Spinal cord (tissue), 10 donors: ENCODE results near the gene MLN. TPM values are rescaled to one million over a fixed set of nuclear protein-coding genes. Genes with fewer than 3 reads are reported as not detected.

Experiments used
- DNase-seq, 6 donors: peaks; one replicate each; pipeline versions ENCODE4 v3.0.0 to v3.0.0-alpha.2; 2013 to 2015; ENCODE audit warnings: low spot score in 6 of 6, low read depth in 4 of 6
- H3K27ac ChIP-seq: one replicate; pipeline ENCODE4 v1.5.1; 2013; ENCODE audit warnings: low read depth, low read length, control low read depth
- H3K27me3 ChIP-seq: one replicate; pipeline ENCODE4 v1.6.1; 2013; ENCODE audit warnings: low read length; ENCODE audit not compliant: control insufficient read depth, insufficient read depth
- H3K36me3 ChIP-seq: one replicate; pipeline ENCODE4 v1.6.1; 2013; ENCODE audit warnings: low read length; ENCODE audit not compliant: control insufficient read depth, insufficient read depth
- H3K4me1 ChIP-seq: one replicate; pipeline ENCODE4 v1.6.1; 2013; ENCODE audit warnings: low read length; ENCODE audit not compliant: control insufficient read depth, insufficient read depth
- H3K4me3 ChIP-seq: one replicate; pipeline ENCODE4 v1.5.1; 2013; ENCODE audit warnings: low read depth, low read length, control low read depth
- H3K9me3 ChIP-seq: one replicate; pipeline ENCODE4 v1.6.1; 2013; ENCODE audit warnings: low read length; ENCODE audit not compliant: control insufficient read depth, insufficient read depth
- WGBS: methylation state at CpG from one replicate; pipeline ENCODE4 v1.1.5; 2013; ENCODE audit warnings: missing lambda C conversion rate; ENCODE audit not compliant: insufficient coverage; 5-methylcytosine and 5-hydroxymethylcytosine counted together
- polyA plus RNA-seq, 2 donors: library from polyadenylated mRNA; unstranded; fragments of 120-200 nt; gene quantifications; one replicate each; pipeline ENCODE4 v1.2.1, GENCODE V29; 2013; ENCODE audit not compliant: insufficient read length in 2 of 2
- total RNA-seq, 2 donors: library from RNA; depleted of rRNA in 1 of 2; stranded (reverse); fragments of 120-200 nt in 1 of 2; fragments of >200 nt in 1 of 2; gene quantifications; one replicate each; pipeline versions ENCODE4 v1.2.3 to v1.2.4, GENCODE V29; 2013 to 2014
- donor health status: healthy.

Gene MLN
- total and polyA plus RNA-seq, 4 donors = 0.39 to 0.99 (median 0.48) TPM; not detected in 1

GRCh38 chr6:33792981-33793380, 10.8 kb downstream of the MLN start:
- H3K9me3 ChIP-seq = no peaks in the 10 kb centered on the region
- no peak for DNase-seq
- peaks cover 50% of the 10 kb centered on the region for H3K4me1 ChIP-seq
- H3K4me3 ChIP-seq = no peak overlapping the region
- WGBS = 11% methylated on average over 10 of the region's 10 CpGs
- H3K27ac ChIP-seq = no peak overlapping the region
- peaks cover 2% of the 10 kb centered on the region for H3K36me3 ChIP-seq
- no peaks in the 10 kb centered on the region for H3K27me3 ChIP-seq

GRCh38 chr6:33791620-33792019, 12.2 kb downstream of the MLN start:
- WGBS = 55% methylated on average over 6 of the region's 7 CpGs
- no peak for DNase-seq
- Histone ChIP-seq H3K4me1 (peaks cover 42% of the 10 kb centered on the region), H3K27me3 (no peaks in the 10 kb centered on the region), H3K36me3 (peaks cover 2% of the 10 kb centered on the region), H3K9me3 (no peaks in the 10 kb centered on the region), H3K4me3 (no peak overlapping the region), H3K27ac (no peak overlapping the region)

DNA sequence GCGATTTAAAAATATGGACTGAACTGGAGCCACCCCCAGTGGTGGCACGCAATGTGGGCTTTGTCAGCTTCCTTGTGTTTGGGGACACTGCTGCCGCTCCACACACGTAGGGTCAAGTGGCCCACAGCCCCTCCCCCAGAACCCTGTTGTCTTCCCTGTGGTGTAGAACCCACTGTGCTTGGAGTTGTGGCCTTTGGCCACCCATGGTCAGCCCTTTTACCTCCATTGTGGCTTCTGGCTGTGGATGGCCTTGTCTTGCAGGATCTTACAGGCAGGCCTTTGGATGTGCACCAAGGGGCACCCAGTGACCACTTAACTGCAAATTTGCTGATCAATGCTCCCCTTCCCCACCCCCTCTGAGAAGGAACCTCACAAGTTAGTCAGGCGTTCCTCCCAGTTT, 12.9 kb downstream of the MLN start:
- Histone ChIP-seq H3K27me3 (no peaks in the 10 kb centered on the region), H3K36me3 (peaks cover 2% of the 10 kb centered on the region), H3K4me3 (no peak overlapping the region), H3K27ac (no peak overlapping the region), H3K4me1 (peaks cover 45% of the 10 kb centered on the region), H3K9me3 (no peaks in the 10 kb centered on the region)
- no peak for DNase-seq
- WGBS = 95% methylated on average over 4 of the region's 5 CpGs

DNA sequence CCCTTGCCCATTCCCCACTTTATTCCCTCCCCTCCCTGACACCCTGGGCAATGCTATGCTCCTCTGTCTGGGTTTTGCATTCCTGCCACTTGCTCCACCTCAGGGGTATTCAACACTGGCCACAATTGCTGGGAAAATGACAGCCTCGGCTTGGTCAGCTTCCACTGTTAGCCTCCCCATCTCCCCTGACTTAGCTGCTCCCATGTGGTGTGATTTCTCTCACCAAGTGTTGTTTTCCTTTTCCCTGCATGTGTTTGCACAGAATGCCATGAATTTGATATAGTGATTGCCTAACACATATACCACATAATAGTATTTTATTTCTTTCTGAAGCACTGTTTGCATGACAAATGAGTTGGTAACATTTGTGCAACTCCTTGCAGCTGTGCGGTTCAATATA, 13.4 kb downstream of the MLN start:
- H3K27ac ChIP-seq = no peak overlapping the region
- H3K36me3 ChIP-seq = peaks cover 2% of the 10 kb centered on the region
- H3K27me3 ChIP-seq = no peaks in the 10 kb centered on the region
- peaks cover 41% of the 10 kb centered on the region for H3K4me1 ChIP-seq
- H3K4me3 ChIP-seq = no peak overlapping the region
- 60% methylated on average over 1 of the region's 2 CpGs for WGBS
- peak in 1 of 6 donors; percentile 57 for DNase-seq
- no peaks in the 10 kb centered on the region for H3K9me3 ChIP-seq

DNA sequence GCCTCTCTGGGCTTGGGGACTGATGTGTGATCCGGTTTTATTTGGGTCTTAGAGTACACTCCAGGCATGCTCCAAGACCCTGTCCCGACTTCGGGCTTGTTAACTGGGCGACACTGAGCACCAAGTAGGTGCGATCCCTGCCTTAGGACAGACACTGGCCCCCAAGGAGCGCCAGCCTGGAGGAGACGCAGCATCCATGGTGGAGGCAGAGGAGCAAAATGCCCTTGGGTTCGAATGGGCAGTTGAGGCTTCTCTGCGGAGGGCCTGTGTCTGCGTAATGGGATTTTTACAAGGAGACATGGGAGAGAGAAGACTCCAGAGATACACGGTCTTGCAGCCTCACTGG, 14.3 kb downstream of the MLN start:
- 90% methylated on average over 8 of the region's 11 CpGs for WGBS
- Histone ChIP-seq H3K27me3 (no peaks in the 10 kb centered on the region), H3K27ac (no peak overlapping the region), H3K36me3 (peaks cover 10% of the 10 kb centered on the region), H3K4me3 (peak overlapping the region; percentile 45), H3K9me3 (no peaks in the 10 kb centered on the region), H3K4me1 (peaks cover 42% of the 10 kb centered on the region)
- DNase-seq = no peak

DNA sequence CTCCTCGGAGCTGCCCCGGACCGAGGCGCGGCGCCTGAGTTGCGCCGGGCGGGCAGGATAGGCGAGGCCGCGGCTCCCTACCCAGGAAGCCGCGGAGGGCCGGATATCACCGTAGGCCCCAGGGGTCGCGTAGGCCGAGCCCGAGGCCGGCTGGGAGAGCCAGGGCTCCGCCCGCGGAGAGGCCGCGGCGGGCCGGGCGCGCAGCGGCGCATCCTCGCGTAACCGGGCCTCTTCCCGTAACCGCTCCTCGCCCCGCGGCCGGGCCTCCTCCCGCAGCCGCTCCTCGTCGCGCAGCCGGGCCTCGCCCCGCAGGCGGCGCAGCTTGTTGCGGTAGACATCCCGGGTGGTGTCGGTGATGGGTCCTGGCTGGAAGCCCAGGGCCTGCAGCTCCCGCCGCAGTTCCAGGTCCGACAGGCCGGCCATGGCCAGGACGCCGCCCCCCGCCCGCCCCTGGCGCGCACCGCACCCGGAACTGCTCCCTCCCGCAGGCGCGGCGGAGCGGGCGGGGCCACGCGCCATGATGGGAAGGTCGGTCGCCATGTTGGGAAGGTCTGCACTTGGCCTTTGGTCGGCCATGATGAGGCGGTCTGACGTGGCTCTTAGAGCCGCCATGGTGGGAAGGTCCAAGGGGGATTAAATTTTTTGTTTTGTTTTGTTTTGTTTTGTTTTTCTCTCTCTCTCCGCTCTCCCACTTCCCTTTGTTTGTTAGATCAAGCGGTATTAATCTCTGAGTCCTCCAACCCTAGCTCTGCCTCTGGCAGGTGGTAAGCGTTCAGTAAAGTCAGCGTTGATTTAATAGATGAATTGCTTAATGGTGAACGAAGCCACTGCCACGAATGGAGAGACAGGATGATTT, 14.9 kb downstream of the MLN start, which contains the start of gene LEMD2:
Gene LEMD2, minus strand, starts transcription at position 437 of the 856 bp plus-strand sequence. Its CDS starts 14 bp downstream, at position 423.
- Histone ChIP-seq H3K9me3 (no peaks in the 10 kb centered on the region), H3K4me1 (peaks cover 43% of the 10 kb centered on the region), H3K36me3 (peaks cover 14% of the 10 kb centered on the region), H3K27me3 (no peaks in the 10 kb centered on the region), H3K27ac (peak within 1 kb of the TSS; percentile 88), H3K4me3 (peak within 1 kb of the TSS; percentile 45)
- peak; percentile 82 to 98 (median 90) for DNase-seq
- WGBS = 4% methylated on average over 80 of the region's 86 CpGs

DNA sequence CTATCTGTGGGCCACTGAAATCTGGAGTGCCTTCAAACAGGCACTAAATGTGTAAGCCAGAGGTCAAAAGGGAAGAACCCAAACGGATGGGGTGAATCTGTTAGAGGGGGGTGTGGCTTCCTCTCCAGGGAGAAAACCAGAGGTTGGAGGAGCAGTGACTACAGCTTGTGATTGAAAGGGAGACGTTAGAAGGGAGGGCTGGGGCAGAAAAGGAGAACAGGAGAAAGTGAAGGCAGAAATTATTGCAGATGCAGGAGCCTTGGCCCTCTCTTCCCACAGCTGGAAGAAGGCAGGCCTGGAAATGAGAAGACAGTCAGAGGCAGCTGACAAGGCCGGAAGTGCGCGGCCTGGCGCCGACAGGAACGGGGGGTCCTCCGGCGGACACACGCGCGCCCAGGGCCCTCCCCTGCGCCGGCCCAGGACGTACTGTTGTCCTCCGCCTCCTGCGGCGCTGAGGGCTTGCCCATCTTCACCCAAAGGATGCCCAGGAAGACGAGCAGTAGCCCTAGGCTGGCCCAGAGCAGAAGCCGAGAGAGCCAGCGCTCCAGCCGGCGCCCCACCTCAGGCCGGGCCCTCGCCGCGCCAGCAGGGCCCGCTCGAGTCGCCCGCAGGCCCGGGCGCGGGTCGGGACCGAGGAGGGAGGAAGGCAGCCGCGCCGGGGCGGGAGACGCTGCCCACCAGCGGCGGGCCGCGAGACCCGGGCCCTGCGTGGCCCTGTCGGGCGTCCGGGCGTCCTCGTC, 15.7 kb downstream of the MLN start:
- under 1% methylated on average over 53 of the region's 53 CpGs for WGBS
- Histone ChIP-seq H3K27me3 (no peaks in the 10 kb centered on the region), H3K36me3 (peaks cover 22% of the 10 kb centered on the region), H3K27ac (peak overlapping the region; percentile 88), H3K4me1 (peaks cover 37% of the 10 kb centered on the region), H3K4me3 (peak overlapping the region; percentile 45), H3K9me3 (no peaks in the 10 kb centered on the region)
- DNase-seq = peak in 2 of 6 donors; percentile 53 to 72

- peaks cover 29% of the 10 kb centered on the region for H3K36me3 ChIP-seq
- 82% methylated on average over 3 of the region's 7 CpGs for WGBS
- peak overlapping the region; percentile 45 for H3K4me3 ChIP-seq
- H3K27me3 ChIP-seq = no peaks in the 10 kb centered on the region
- peaks cover 35% of the 10 kb centered on the region for H3K4me1 ChIP-seq
- no peaks in the 10 kb centered on the region for H3K9me3 ChIP-seq
- H3K27ac ChIP-seq = peak overlapping the region; percentile 88
- no peak for DNase-seq
Observed at GRCh38 chr6:33787346-33787953, 16.4 kb downstream of the MLN start.

DNA sequence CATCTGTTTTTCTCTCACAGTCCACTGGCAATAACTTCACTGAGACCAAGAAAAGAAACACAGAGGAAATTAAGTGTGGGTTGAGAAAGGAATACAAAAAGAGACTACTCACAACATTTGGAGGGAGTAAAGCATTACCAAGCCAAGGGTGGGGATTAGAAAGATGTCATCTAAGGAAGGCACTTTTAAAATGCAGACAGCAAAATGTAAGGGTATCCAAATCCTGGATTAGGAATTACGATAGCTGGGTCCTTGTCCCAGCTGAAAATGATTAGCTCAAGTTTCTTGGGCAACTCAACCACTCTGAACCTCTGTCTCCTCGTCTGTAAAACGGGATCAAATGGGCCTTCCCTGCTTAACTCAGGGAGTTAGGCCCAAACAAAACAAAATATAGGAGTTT, 17.1 kb downstream of the MLN start:
- 86% methylated on average over 1 of the region's 3 CpGs for WGBS
- H3K36me3 ChIP-seq = peaks cover 36% of the 10 kb centered on the region

More for the DNA sequence above, 17.1 kb downstream of the MLN start:
- no peaks in the 10 kb centered on the region for H3K27me3 ChIP-seq
- no peaks in the 10 kb centered on the region for H3K9me3 ChIP-seq
- peaks cover 41% of the 10 kb centered on the region for H3K4me1 ChIP-seq
- no peak overlapping the region for H3K27ac ChIP-seq
- no peak overlapping the region for H3K4me3 ChIP-seq
- no peak for DNase-seq
